GM19099 (cell line): ENCODE results near the gene TMEM151A.

Source experiments
- POLR2A ChIP-seq: IDR thresholded peaks from 3 replicates; pipeline ENCODE4 v1.6.1; 2011; ENCODE audit warnings: low read depth; ENCODE audit not compliant: insufficient read length; ENCODE audit errors: extremely low read depth

The TMEM151A gene

GRCh38 chr11:66277471-66278362 is 14.0 kb upstream of the TMEM151A start, which contains the start of gene CNIH2:
CNIH2 (plus strand) TSS chr11:66278175; CDS start chr11:66278457, 282 bp downstream.
- no peak for TF ChIP-seq POLR2A

- TF ChIP-seq POLR2A = no peak
Measured at GRCh38 chr11:66278363-66279091, 13.2 kb upstream of the TMEM151A start.

GRCh38 chr11:66279092-66279734 is 12.5 kb upstream of the TMEM151A start:
- TF ChIP-seq POLR2A = no peak

DNA sequence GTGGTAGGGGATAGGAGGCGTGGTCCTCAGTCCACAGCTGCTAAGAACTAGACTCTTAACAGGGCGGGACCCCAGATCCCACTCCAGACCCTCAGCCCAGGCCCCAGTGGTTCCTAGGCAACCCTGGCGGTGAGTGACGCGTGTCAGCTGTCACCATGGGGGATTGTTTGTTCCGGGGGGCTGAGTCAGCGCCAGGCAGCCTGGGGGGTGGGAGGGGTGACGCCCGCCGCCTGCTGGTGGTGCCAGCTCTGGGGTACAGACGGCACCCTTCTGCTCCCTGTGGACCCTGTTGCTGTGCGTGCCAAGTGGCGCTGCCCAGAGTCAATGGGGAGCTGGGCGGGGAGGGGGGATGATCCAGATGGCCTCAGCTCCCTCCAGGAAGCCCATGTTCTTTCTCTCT is 11.3 kb upstream of the TMEM151A start:
- TF ChIP-seq POLR2A = no peak

GRCh38 chr11:66281001-66281400 is 10.7 kb upstream of the TMEM151A start:
- TF ChIP-seq POLR2A = no peak

DNA sequence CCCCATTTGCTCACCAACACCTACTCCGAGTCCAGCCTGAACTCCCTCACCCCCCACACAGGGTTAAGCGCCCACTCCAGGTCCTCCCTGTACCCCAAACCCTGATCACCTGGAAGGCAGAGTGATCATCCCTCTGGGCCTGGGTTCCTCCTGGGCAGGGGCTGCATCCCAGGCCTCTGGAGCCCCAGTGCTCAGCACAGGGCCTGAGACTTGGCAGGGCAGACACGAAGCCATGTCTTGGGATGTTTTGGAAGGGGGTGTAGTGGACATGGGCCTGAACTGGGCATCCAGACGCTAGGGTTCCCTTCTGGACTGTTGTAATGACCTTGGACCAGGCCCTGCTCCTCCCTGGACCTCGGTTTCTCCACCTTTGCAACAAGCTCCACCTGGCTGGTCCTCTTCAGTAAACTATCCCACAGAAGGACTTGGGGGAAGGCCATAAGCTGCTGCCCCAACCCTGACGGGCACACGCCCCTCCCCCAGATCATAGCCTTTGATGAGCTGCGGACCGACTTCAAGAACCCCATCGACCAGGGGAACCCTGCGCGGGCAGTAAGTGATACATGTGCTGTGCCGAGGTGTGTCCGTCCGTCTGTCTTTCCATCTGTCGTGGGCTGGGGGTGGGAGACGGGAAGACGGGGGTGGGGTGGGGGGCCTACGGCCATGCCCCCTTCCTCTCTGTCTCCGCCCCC is 9.8 kb upstream of the TMEM151A start:
- no peak for TF ChIP-seq POLR2A

DNA sequence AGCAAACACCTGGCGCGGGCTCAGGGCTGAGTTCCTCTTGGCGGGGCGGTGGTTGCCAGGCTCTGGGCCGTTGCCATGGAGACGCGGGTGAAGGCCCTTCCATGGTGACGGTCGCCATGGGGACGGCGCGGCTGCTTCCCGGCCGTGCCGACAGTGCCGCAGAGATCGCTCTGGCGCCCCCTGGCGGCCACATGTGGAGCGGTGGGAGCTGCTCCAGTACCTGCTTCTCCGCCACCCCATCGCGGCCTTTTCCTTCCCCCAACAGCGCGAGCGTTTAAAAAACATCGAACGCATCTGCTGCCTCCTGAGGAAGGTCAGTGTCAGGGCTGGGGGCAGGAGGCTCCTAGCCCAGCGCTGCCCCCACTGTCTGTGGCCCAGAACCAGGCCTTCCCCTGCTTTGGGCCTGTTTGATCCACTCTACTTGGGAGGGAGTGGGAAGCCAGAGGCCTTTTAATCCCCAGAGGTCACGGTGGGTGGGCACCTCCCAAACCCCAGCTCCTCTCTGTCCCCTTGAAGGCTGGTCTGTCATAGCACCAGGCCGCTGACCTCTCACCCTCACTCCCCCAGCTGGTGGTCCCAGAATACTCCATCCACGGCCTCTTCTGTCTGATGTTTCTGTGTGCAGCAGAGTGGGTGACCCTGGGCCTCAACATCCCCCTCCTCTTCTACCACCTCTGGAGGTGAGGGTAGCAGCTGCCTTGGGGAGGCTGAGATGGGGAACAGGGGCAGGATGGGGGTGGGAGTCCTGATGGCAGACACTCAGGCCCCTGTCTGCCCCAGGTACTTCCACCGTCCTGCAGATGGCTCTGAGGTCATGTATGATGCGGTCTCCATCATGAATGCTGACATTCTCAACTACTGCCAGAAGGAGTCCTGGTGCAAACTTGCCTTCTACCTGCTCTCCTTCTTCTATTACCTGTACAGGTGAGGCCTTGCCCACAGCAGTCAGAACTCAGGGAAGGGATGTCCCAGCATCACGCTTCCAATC is 8.9 kb upstream of the TMEM151A start:
- no peak for TF ChIP-seq POLR2A

- TF ChIP-seq POLR2A = no peak
Measured at GRCh38 chr11:66283461-66284105, 8.1 kb upstream of the TMEM151A start.

- TF ChIP-seq POLR2A = no peak
Measured at GRCh38 chr11:66284526-66285078, 7.1 kb upstream of the TMEM151A start.

DNA sequence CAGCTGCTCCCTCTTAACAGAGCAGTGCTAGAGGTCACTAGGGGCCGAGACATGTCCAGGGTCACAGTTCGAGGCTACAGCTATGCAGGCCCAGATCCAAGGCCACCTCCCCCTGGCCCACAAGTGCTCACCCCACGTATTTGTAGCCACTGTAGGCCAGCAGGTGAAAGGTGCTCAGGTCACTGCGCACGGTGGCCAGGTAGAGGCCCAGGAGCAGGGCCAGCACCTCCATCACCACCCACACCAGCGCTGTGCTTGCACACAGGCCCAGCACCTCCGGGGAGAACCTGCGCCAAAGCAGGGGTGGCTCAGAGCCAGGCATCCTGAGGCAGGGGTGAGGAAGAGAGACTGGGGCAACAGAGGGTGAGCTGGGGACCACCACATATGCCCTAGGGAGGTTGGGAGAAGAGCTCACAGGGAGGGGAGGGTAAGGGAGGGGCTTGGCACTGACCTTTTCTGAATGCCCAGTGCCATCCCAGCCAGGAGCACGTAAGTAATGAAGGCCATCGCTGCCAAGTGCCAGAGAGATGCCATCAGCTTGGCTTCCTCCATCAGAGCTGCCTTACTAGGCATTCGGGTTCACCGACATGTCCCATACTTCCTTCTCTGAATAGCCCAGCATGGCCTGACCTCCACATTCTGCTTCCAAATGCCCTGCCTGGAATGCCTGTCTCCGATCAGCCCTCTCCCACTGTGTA is 6.3 kb upstream of the TMEM151A start:
- TF ChIP-seq POLR2A = no peak

- TF ChIP-seq POLR2A = no peak
Measured at GRCh38 chr11:66286699-66287098, 5.0 kb upstream of the TMEM151A start.

DNA sequence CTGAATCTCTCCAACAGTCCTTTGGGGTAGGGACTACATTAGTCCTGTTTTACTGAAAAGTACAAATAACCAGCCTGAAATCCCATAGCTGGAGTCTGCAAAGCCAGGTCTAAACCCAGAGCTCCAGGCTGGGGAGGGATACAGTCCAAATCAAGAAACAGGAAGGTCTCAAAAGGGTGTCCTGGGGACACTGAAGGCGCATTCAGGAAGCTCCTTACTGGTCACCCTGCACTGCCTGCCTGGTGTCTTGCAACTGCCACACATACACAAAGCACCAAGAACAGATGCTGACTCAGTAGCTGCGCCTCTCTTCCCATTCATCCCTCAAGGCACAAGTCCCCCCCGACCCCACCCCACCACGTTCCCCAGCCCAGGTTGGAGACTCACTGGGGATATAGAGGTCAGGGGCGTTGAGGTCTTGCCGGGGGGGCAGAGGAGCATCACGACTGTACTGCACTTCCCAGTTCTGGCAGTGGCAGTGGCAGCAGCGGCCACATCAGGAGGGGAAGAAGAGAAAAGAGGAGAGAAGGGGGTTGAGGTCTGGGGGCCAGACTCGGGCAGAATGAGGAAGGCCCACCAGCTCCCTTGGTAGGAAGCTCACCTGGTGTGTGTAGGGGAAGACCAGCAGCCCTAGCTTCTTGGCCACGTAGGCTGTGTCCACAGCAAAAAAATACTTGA is 4.3 kb upstream of the TMEM151A start:
- no peak for TF ChIP-seq POLR2A
